Activated CD4-positive, alpha-beta T cell treated with anti-CD3 and anti-CD28 coated beads, Interleukin-2, amount 50 U/mL, for 48 hours (primary cell): ENCODE measurements around the gene TMEM139.
"Not testable (repeated sequence)": the region's sequence is repeated elsewhere in the genome, so short reads cannot be mapped to it uniquely, and the experiment has no call there.

ENCODE experiments used
- DNase-seq, 2 experiments: peaks; one replicate each; pipeline ENCODE4 v3.0.0-alpha.2; 2020

The TMEM139 gene

GRCh38 chr7:143259765-143260164, 25.0 kb upstream of the TMEM139 start:
- DNase-seq, result no peak

DNA sequence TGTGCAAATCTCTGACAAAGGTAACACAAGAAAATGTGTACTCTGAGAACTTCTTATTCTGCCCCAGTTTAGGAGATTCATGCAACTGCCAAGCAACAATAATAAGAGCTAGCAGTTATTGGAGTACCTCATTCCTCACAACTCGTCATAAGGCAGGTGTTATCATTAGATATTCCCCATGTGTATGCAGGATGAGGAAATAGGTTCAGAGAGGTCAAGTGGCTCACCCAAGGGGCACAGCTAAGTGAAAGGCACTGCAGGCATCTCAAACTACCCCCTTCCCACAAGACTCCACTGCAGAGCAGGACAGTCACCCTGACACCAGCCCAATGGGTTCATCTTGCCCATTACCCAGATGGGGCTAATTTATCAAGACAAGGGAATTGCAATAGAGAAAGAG, 22.9 kb upstream of the TMEM139 start:
- no peak for DNase-seq

- peak; percentile 85 to 89 for DNase-seq
Measured at GRCh38 chr7:143263266-143264195, 21.2 kb upstream of the TMEM139 start, which contains the start of gene GSTK1. Gene GSTK1, plus strand, starts transcription at chr7:143263441. Its CDS starts 73 bp downstream, at chr7:143263514.

DNA sequence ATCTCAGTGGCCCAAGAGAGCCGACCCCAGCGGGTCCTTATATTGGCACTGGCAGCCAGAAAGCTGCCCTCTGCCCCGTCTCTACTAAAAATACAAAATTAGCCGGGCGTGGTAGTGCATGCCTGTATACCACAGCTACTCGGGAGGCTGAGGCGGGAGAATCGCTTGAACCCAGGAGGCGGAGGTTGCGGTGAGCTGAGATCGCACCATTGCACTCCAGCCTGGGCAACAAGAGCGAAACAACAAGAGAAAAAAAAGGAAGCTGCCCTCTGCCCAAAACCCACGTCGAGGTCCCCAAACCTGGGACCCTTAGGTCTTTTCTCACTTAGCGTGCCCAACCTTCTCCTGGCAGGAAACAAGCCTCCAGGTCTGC, 20.6 kb upstream of the TMEM139 start:
- DNase-seq, result not testable (repeated sequence)

DNA sequence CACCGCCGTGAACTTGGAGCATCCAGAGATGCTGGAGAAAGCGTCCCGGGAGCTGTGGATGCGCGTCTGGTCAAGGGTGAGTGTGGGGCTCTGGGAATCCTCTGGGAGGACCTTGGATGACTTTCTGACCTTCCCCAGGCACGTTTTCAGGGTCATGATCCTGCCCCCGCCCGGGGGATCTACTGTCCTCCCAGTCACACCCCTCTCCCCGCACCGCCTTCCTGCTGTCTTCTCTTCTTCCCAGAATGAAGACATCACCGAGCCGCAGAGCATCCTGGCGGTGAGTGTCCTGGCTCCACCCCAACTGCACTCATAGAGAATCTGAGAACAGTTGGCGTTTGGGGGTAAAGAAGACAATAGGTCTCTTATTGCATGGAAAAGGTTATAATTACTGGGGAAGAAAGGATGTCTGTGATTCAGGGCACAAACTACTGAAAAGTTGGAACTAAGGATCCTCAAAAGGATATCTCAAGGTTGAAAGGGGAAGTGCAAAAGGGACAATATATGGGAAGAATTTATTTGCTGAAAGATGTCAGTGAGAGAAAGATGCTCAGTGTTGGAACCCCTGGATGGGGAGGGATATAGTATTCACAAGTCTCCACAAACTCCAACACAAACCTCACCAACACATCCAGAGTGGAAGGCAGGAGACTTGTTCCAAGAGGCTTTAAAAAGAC, 19.6 kb upstream of the TMEM139 start:
- DNase-seq, result peak in 1 of 2 experiments; percentile 53

DNA sequence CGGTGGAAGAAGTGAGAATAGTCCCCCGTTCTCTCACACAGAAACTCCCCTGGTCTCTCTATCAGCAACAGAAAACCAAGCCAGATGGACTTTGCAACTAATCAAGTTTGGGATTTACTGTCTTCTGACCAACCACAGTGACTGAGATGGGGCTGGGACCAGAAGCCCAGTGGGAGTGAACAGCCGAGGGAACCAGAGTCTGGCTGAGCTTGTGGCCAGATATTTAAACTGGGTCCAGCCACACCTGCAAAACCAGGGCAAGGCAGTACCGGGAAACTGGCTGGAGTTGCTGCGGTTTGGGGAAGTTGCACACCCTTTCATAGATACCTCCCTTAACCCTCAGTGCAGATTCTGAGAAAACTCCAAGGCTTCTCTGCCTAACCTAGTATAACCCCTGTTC, 15.5 kb upstream of the TMEM139 start:
- DNase-seq, result no peak

DNA sequence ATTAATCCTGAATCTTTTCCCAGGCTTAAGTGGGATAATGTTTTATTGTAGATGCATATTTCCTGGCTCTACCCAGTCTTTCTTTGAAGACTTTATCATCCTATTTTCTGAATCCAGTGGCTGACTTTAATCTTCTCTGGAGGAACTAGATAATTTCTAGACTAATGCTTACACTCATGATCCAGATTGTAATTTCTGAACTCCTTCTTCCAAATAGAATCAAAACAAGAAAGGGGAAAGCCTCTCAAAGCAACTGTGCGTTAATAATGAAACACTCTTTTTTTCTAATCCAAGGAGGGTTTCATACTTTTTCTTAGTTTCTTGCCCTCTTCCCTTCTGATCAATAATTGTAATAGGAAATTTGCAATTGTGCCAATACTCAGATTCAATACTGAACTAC, 13.5 kb upstream of the TMEM139 start:
- no peak for DNase-seq

- DNase-seq, result no peak
Measured at GRCh38 chr7:143272871-143273270, 11.9 kb upstream of the TMEM139 start.

- no peak for DNase-seq
Measured at GRCh38 chr7:143279186-143280098, 5.3 kb upstream of the TMEM139 start.

DNA sequence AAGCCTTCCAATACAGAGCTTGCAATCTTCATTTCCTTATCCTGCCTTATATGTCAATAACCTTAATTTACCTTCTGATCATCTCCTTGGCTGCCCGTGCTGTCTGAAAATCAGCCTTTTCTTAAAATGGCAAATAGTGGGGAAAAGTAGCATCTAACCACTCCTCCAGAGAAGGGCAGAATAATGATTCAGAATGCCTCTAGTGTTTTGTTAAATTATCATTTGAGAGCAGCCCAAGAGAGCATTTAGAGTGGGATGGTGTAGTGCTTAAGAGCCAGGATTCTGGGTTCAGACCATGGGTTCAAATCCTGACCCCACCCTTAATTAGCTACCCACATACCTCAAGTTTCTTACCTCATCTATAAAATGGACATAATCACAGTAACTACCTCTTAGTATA, 4.6 kb upstream of the TMEM139 start:
- DNase-seq, result no peak

DNA sequence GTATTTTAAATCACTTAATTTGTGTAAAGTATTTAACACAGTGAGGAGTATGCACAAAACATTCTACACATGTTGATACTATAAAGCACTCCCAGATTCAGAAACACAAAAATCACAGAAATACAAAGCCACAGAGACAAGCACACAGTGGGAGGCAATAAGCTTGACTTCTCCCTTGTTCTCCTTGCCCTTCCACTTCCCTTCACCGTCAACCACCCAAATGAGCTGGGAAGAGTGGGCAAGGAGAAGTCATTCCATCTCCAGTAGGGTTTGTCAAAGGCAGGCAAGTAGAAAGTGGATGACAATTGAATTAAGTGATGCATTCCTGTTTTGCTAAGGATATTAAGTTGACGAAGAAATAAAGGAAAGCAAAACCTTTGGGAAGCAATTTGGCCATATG, 4.2 kb upstream of the TMEM139 start:
- DNase-seq, result no peak

DNA sequence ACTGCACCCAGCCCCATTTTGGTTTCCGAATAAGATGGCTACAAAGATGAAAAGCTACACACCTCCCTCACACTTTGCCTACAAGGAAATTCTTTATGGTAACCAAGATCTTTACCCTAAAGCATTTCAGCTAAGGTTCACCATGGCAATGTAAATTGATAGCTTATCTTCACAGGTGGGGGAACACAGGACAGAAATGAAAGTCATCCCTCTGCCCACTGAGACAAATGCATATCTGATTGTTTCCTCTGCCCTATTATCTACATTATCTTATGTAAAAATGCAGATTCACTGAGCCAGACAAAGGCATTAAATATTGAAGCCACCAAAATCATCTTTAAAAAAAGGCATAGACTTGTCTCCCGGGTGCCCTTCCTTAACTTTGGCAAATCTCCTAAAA, 3.2 kb upstream of the TMEM139 start:
- DNase-seq, result no peak

GRCh38 chr7:143282124-143282523, 2.6 kb upstream of the TMEM139 start:
- no peak for DNase-seq

DNA sequence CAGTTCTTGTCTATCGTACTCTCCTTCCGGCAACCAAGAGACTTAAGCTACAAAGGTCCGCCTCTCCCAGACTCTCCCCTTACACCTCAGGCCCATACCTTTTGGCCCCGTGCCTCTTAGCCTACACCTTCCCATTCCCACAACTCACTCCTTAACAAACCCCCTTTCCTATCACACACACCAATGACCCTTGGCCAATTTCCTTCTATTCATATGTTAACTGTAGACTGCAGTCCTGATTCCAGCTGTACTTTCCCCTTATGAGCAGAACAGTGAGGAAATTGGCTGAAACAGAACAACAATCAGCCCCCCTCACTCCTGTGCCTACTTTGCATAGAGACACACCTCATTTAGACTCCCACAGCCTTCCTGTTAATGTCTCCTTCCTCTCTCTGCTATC, 1.4 kb upstream of the TMEM139 start:
- DNase-seq, result no peak

GRCh38 chr7:143285470-143285778, 666 bp downstream of the TMEM139 start:
- DNase-seq, result no peak

- DNase-seq, result no peak
Measured at GRCh38 chr7:143285806-143286521, 1.2 kb downstream of the TMEM139 start.

GRCh38 chr7:143286522-143286890, 1.7 kb downstream of the TMEM139 start:
- no peak for DNase-seq

DNA sequence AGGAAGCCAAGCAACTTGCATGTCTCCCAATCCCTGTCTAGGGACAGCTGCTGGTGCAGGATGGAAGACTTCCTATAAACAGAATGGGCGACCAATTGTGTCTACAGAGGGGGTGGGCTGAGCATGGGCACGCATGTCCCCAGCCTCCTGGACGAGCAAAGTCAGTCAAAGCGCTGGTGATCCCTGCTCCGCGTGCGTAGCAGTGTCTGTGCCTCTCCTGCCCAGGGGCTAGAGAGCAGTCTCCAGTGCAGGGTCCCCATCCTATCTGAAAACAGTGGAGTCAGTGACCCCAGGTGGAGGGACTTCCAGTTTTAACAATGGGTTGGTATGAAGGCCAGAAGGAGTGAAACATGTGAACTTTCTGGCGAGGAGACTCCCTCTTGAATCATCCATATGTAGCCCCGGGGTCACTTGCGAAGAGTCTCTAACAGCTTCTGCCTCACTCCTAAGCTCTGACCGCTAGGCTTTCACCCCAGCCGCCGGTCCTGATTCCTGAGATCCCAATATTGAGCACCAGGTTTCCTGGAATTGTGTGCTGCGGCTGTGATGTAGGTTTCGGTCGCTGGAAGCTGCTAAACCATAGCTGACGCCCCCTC, 2.7 kb downstream of the TMEM139 start:
- no peak for DNase-seq

DNA sequence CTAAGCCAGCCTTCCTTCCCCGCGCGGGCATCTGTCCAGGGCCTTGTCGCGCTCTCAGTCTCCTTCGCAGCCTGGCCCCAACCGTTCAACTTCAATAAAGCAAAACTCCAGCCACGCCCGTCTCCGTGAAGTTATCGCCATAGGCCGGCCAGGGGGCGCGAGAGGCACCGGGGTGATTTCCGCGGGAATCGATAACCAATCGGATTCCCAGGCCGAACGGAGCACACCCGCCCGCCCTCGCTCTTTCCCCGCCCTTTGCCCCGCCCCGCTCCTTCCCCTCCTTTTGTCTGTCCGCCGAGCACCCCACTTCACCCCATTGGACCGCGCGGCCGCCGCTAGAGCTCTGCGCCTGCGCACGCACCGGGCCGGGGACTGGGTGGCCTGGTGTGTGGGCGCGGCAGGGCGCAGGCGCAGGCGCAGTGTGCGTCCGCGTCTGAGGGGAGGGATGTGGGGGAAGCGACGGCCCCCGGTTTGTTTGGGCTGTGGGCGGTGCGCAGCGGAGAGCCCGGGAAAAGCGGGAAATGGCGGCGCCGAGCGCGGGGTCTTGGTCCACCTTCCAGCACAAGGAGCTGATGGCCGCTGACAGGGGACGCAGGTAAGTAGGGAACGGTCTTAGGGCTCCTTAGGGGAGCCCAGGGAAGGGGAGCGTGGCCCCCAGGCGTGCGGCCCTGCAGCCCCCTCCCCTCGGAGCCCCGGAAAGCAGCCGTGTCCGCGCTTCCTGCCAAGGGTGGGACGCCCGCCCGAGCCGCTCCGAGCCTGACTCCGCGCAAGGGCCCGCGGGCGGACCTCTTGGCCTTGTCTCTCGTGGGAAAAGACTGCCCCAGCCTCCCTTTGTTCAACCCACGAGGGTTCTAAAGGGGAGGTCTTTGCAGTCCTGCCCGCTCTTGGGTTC, 3.4 kb downstream of the TMEM139 start, which contains the start of gene CASP2:
CASP2 (plus strand) TSS at position 417 of the 892 bp plus-strand sequence; CDS start at position 522, 105 bp downstream.
- peak; percentile 98 to 99 for DNase-seq

GRCh38 chr7:143288836-143289235, 4.1 kb downstream of the TMEM139 start:
- peak in 1 of 2 experiments; percentile 18 for DNase-seq

- no peak for DNase-seq
Measured at GRCh38 chr7:143289421-143289820, 4.7 kb downstream of the TMEM139 start.
